Activated CD4-positive, CD25-positive, alpha-beta regulatory T cell treated with anti-CD3 and anti-CD28 coated beads, Interleukin-2, amount 50 U/mL, for 24 hours (primary cell): ENCODE results near the gene WSCD1.

Source experiments
- ATAC-seq, 2 donors: fragments of 150-1000 bp; cut with Tn5 transposase; one replicate each; pipeline ENCODE4 v1.10.0; 2021; ENCODE audit warnings: mild to moderate bottlenecking in 1 of 2, moderate library complexity in 1 of 2

WSCD1 gene

DNA sequence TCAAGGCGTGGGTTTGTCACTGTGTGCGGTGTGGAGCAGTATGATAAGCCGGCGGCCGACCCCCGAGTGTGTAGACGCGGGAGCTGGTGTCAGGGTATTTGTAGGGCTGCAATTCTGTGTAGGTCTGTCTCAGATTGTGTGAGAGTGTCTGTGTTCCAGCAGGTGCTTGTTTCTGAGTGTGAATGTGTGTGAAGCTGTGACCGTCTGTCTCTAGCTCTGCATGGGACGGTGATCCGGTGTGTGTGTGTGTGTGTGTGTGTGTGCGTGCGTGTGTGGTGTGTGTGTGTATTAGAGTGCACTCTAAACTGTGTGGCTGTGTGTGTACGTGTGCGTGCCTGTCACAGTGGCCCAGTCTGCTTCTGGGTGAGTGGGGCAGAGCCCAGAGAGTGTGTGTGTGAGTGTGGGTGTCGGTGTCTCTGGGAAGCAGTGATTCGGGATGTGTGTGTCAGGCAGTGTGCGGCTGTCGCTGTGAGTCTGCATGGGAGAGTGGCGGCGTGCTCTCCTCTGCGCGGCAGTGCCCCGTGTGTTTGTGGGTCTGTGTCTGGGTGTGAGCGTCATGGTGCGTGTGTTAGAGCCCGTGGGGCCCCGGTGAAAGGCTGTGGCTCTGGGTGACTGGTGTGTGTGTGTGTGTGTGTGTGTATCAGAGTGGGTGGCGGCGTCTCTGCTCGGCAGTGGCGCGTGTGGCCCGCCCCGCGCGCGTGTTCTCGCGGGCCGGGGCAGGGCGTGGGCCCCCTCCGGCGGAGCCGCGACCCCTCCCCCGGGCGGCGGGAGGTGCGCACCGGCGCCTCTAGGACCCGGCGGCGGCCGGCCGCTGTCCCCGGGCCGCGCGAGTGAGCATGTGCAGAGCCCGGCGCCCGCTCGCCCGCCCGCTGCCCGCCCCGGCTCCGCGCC lies at the start of gene WSCD1:
Gene WSCD1 (plus strand): TSS at position 841 of the 891 bp plus-strand sequence. CDS start 10,280 bp downstream, outside the sequence.
- ATAC-seq: no peak

DNA sequence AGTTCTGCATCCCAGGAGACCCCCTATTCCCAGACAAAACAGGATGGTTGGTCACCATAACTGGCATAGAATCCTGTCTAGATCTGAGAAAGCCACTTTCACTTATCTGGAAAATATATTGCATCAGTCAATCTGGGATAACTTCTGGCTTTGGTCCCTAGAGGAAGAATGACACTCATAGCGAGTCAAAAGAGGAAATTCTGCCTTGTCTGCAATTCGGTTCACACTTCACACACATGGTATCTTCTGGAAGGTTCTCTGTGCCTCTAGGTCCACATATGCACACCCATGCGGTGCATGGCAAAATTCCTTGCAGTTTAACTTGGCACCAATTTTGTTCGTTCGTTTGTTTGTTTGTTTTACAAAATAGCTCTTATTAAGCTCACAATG lies 49.2 kb upstream of the WSCD1 start:
- no peak for ATAC-seq

GRCh38 chr17:6021627-6022026 lies 48.6 kb upstream of the WSCD1 start:
- no peak for ATAC-seq

DNA sequence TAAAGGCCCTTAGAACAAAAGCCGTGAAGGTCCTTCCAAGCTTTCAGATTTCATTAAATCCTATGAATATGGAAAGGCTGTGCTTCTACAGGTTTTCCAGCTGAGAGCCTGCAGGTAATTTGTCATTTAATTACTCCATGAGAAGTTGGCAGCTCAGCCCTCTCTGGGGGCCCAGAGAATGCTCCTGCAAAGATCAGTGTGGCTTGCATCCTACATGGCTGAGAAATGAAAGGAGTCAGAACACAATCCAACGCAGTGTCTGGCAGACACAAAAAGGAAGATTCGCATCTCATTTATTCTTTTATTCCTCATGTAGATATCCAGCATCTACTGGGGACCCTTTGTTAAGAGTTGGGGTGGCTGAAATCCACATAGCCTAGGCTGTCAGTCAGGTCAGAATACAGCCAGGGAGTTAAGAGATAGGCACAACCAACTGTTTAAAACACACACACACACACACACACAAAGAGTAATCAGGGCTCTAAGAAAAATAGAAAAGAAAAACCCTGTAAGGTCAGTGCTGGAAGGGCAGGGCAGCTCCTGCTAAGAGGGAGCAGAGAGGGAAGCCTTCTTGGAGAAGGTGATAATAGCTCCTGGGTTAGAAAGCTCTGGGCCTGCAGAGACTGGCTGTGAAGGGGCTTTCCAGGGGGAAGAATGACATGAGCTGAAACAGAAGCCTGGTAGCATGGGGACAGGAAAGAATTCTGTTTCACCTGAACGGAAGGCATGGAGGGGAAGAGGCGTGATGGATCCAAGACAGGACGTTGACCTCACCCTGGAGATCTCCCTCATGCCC lies 46.9 kb upstream of the WSCD1 start:
- no peak for ATAC-seq

DNA sequence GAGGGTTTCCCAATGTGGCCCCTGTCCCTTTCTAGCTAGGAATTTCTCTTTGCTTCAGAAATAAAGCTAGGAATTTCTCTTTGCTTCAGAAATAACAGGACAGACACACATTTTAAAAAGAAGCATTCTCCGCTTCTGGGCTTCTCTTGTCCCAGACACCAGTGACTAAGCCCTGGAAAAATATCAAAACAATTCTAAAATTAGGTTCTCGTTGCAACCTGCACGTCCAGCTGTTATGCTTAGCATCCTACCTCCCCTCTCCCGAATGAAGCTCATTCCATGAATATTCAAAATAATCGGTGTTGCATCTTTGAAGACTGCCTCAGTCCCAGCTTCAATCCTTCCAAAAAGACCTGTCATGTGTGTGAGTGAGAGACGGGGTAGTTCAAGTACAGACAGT lies 45.6 kb upstream of the WSCD1 start:
- ATAC-seq: no peak

DNA sequence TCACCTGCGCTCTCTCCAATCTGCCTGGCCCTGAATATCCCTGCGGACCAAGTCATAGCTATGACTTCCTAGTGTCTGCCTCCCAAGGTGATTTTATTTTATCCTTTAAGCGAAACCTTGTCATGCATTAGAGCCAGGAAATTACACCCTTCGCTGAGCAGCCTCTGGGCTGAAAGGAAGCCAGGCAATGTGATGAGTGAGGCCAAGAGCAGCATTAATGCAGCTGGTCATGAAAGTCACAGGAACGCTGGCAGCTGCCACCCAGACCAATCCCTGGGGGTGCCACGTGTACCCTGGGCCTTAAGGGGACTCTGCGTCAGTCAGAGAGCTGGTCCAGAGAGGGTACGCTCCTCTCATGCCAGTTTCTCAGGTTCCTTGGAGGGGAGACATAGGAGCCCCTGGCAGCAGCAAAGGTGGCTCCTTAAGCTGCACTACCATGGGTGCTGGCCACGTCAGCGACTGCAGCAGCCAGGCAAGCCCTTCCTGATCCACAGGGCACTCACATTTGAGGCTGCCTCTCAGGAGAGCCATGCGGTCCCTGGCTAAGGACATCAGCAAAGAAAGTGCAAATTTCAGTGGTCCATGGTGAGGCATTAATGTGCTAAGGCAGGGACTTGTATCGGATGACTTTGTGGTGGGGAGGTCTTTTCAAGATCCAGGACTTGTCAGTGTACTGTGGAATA lies 42.7 kb upstream of the WSCD1 start:
- ATAC-seq: no peak

DNA sequence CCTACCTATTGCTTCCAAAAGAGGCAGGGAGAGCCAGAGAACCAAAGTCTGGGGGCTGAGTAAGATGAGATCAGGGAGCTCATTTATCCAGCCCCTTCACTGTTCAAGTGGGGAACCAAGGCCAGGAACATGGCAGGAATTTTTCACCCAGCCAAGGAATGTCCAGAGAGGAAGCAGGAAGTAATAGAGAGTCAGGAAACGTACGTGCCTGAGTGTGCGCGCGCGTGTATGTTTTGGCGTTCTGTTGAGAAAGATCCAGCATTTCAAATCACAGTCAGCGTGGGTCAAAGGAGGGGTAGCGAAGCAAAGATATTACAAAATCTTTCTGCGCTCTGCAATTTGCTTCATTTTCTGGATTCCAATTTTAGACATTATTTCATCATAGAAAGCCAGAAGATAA lies 41.9 kb upstream of the WSCD1 start:
- ATAC-seq: no peak

DNA sequence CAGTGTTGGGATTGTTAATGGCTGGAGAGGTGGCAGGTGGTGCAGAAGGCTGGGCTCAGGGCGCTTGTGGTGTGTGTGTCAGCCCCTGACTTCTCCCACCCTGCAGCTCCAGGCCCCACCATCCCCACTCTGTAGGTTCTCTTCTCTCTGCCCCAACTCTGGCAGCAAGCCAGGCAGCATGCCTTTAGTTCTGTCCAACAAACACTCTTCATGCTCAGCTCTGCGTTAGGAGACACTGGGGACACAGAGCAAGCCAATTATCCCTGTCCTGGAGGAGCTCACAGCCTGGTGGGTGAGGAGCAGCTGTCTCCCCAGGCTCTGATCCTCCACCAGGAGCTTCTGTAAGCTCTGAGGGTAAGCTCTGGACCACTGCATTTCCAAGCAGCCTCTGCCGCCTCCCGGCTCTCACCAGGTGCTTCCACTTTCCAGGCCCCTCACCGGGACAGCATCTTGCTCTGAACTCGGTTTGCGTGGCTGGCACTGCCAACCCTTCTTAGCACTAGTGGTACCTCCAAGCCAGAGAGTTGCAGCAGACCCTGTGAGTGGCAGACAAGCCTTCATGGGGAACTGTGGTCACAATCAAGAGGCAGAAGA lies 34.3 kb upstream of the WSCD1 start:
- ATAC-seq: no peak

- no peak for ATAC-seq
Observed at GRCh38 chr17:6040504-6040903, 29.7 kb upstream of the WSCD1 start.

GRCh38 chr17:6041246-6041645 lies 28.9 kb upstream of the WSCD1 start:
- ATAC-seq: no peak

GRCh38 chr17:6043405-6043804 lies 26.8 kb upstream of the WSCD1 start:
- no peak for ATAC-seq

DNA sequence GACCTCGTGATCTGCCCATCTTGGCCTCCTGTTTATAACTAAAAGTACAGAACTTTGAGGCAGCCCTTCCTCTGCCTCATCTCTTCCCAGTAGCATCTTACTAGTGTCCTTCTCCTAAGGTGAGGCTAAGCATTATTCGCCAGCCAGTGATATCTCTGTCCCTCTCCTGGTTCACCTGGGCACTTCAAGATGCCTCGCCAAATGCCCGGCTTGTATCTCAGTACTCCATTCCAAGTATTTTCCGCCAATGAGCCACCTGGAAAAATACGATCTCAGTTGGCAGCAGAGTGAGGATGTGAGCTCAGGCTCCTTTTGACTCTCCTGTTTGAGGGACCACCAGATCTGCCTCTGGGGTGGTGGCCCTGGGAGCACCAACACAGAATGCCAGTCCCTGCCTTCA lies 25.9 kb upstream of the WSCD1 start:
- ATAC-seq: no peak

DNA sequence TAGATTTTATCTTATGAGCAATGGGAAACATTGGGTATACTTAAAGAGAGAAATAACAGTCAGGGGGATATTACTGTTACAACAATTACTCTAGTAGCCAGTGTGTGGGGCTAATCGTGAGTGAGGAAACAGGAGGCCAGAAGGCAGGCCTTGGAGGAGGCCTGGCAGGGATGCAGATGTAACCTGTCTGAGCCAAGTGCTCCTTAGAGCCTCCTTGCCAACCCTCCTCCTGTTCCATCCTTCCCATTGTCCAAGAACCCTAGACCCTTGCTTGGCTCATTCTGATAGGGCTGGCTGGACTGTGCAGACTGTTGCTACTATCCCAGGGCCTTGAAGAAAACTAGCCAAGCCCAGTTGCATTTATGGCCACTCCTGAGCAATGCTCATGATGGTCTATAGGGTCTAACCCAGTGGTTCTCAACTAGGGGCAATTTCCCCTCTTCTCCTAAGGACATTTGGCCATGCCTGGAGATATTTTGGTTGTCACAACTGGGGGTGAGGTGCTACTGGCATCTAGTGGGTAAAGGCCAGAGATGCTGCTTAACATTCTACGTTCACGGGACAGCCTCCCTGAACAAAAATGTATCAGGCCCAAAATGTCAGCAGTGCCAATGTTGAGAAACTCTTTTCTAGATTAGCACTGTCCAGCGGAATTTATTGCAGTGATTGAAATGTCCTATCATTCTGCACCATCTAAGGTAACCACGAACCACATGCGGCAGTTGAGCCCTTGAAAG lies 24.4 kb upstream of the WSCD1 start:
- no peak for ATAC-seq

DNA sequence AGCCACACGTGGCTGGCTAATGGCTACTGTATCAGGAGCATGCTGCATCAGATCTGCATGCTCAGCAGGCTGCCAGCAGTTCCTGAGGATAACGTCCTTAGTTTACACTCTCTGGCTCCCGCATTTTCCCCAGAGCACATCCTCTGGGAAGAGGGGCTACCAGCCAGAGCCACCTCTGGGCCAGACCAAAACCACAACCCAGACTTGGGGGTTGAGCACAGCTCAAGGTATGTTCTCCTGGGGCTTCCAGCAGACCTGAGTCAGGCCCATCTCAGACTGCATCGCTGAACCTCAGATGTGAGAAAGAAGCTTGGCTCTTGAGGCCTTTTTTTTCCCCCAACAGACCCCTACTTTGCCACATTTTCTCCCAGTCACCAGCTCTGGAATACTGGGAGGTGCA lies 23.7 kb upstream of the WSCD1 start:
- no peak for ATAC-seq

DNA sequence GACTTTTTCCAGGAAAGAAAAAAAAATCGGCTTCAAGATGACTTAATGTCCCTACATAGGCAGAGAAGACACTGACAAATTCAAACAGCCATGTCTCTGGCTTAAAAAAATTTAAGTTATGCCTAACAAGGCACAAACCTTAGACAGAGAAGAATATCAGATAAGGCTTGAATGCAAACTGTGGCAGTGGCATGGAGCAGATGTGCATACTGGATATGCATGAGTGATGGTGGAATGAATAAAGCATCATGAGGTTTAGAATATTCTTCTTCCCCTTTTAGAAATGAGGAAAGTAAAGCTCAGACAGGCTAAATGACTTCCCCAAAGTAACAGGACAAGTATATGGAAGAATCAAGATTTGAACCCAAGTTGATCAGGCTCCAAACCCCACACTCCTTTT lies 23.2 kb upstream of the WSCD1 start:
- no peak for ATAC-seq

DNA sequence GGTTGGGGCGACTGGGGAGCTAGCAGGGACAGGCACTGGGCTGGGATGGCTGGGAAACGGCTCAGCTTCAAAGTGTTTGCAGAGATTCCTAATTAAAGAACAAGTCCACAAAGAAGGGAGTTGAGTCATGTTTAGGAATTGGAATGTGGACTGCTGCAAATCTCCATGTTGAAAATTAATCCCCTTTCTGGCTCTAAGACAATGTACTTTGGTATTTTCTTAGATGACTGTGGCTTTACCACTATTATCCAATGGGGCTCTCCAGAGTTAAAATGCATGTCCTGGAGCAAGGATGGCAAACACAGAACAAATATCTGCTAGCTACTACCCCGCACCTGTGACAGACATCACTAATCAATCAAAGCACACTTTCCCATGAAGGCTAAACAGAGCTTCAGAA lies 22.2 kb upstream of the WSCD1 start:
- no peak for ATAC-seq

GRCh38 chr17:6048486-6048885 lies 21.7 kb upstream of the WSCD1 start:
- ATAC-seq: no peak

- ATAC-seq: no peak
Observed at GRCh38 chr17:6052926-6053325, 17.3 kb upstream of the WSCD1 start.

- no peak for ATAC-seq
Observed at GRCh38 chr17:6054372-6054771, 15.8 kb upstream of the WSCD1 start.

GRCh38 chr17:6056104-6056503 lies 14.1 kb upstream of the WSCD1 start:
- ATAC-seq: no peak

DNA sequence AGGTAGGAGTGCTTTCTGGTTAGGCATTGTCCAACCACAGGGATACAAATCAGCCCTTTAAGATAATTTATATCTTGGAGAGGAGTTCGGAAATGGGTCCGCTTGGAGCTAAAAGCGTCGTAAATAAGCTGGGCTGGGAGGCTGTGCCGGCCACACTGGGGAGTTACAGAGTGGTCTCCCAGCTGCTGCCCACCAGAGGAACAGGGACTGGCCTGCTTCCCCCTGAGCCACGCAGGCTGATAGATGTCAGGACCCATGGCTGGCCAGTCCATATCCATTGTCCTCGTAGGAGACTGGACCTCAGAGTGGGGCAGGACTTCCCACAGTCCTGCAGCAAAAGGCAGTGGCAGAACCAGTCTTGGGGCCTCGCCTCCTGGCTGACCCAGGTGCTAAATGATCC lies 12.6 kb upstream of the WSCD1 start:
- no peak for ATAC-seq

DNA sequence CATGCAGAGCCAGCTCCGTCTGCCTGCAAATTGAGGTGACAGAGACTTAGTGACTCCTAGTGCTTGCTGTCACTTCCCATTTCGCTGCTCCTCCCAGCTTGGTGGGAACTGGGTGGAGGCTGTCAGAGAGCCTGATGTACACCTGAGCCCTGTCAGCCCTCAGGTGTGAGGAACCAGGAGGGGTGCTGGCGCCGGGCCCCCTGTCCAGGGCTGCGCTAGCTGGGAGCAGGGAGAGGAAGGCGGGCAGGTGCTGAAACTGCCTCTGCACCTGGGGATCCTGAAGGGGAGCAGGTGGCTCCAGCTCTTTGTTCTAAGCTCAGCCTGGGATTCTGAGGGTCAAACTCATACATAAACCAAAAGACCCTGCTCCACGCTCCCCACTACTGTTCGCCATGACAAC lies 10.8 kb upstream of the WSCD1 start:
- ATAC-seq: no peak
